ENCODE measurements around the gene RNF43. TPM values are rescaled to one million over a fixed set of nuclear protein-coding genes. Genes with fewer than 3 reads are reported as not detected.

RNF43 gene
- total RNA-seq, 1 experiment from 2014 or later: 42.2 TPM

Other genes with a start within 250 kb of the RNF43 start
- not detected for gene EPX, start 224.8 kb downstream of the RNF43 start, total RNA-seq (2021; ENCODE audit: unreplicated experiment)
- gene MKS1, start 198.3 kb downstream of the RNF43 start, total RNA-seq (2021; ENCODE audit: unreplicated experiment): 29.8 TPM
- gene LPO, start 178.9 kb downstream of the RNF43 start, total RNA-seq (2021; ENCODE audit: unreplicated experiment): not detected
- not detected for gene MPO, start 136.6 kb downstream of the RNF43 start, total RNA-seq (2021; ENCODE audit: unreplicated experiment)
- gene TSPOAP1, start 88.7 kb downstream of the RNF43 start, total RNA-seq (2021; ENCODE audit: unreplicated experiment): 0.27 TPM
- 118 TPM for gene SUPT4H1, start 65.3 kb downstream of the RNF43 start, total RNA-seq (2021; ENCODE audit: unreplicated experiment)
- gene HSF5, start 70.9 kb upstream of the RNF43 start, total RNA-seq (2021; ENCODE audit: unreplicated experiment): not detected
- gene MTMR4, start 97.1 kb upstream of the RNF43 start, total RNA-seq (2021; ENCODE audit: unreplicated experiment): 67.2 TPM